ENCODE results near the gene DDX49.
"Not testable (repeated sequence)": the region's sequence is repeated elsewhere in the genome, so short reads cannot be mapped to it uniquely, and the experiment has no call there.

DDX49 gene

DNA sequence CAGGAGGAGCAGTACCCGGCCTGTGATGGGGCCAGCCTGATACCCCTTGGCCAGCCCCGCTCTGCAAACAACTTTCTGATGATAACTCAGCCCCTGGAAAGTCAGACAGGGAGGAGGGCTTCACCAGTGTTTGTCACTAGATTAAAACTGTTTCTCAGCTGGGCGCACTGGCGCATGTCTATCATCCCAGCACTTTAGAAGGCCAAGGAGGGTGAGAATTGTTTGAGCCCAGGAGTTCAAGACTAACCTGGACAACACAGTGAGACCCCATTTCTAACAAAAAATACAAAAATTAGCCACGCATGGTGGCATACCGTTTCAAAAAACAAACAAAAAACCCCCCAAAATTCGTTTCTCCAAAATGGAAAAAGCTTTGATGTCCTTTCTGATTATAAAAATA is 18.0 kb upstream of the DDX49 start:
- TF ChIP-seq, protein P1, sequence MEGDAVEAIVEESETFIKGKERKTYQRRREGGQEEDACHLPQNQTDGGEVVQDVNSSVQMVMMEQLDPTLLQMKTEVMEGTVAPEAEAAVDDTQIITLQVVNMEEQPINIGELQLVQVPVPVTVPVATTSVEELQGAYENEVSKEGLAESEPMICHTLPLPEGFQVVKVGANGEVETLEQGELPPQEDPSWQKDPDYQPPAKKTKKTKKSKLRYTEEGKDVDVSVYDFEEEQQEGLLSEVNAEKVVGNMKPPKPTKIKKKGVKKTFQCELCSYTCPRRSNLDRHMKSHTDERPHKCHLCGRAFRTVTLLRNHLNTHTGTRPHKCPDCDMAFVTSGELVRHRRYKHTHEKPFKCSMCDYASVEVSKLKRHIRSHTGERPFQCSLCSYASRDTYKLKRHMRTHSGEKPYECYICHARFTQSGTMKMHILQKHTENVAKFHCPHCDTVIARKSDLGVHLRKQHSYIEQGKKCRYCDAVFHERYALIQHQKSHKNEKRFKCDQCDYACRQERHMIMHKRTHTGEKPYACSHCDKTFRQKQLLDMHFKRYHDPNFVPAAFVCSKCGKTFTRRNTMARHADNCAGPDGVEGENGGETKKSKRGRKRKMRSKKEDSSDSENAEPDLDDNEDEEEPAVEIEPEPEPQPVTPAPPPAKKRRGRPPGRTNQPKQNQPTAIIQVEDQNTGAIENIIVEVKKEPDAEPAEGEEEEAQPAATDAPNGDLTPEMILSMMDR (IDR thresholded peaks at IDR 0.05; ENCODE audit: low read depth, low read length, missing control alignments) = no peak
- DNase-seq (ENCODE audit: extremely low read depth, low read depth) = no peak
- no peak overlapping the region for H3K4me3 ChIP-seq (replicated peaks; ENCODE audit: low read depth, low read length)

DNA sequence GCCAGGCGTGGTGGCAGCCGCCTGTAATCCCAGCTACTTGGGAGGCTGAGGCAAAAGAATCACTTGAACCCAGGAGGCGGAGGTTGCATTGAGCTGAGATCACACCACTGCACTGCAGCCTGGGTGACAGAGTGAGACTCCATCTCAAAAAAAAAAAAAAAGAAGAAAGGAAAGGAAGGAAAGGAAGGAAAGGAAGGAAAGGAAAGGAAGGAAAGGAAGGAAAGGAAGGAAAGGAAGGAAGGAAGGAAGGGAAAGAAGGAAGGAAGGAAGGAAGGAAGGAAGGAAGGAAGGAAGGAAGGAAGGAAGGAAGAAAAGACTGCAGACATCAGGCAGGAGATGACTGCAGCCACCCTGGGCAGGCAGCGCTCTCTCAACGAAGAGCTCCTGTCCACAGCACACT is 17.0 kb upstream of the DDX49 start:
- not testable (repeated sequence) for H3K4me3 ChIP-seq (replicated peaks; ENCODE audit: low read depth, low read length); DNase-seq (ENCODE audit: extremely low read depth, low read depth)

DNA sequence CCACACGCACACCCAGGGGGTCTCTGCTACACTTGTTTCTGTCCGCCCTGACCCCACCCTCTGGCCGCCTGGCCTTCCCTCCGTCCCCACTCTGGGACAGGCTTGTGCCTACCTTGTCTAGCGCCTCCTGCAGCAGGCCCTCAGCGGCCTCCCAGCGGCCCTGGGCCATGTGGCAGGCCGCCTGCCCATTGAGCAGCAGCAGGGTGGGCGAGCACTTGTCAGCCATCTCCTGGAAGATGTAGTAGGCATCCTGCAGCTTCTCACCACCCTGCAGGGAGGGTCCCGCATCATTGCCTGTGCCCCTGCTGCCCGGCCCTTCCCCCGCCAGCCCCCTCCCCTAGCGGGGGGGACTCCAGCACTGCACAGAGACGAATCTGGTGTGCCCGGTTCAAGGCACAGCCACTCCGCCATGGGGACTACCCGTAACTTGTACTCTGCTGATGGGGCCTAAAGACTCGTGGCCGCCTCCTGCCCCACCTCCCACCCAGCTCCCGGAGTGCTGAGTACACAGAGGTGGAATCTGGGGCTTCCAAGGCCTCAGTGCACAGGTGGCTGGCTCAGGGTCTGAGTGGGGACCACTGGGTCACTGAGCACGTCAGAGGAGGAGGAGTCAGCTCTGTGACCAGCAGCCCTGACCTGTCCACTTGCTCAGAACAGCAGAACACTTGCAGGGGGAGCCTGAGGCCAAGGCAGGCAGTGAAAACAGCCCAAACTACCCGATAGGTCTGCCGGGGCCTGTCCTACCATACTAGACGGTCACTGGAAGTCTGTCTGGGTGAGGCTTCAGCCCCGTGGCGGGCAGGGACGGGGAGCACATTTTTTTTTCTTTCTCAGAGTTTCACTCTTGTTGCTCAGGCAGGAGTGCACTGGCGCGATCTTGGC is 16.1 kb upstream of the DDX49 start:
- H3K4me3 ChIP-seq (replicated peaks; ENCODE audit: low read depth, low read length) = no peak overlapping the region
- no peak for DNase-seq (ENCODE audit: extremely low read depth, low read depth)
- TF ChIP-seq, protein P1 (IDR thresholded peaks at IDR 0.05; ENCODE audit: low read depth, low read length, missing control alignments) = no peak

DNA sequence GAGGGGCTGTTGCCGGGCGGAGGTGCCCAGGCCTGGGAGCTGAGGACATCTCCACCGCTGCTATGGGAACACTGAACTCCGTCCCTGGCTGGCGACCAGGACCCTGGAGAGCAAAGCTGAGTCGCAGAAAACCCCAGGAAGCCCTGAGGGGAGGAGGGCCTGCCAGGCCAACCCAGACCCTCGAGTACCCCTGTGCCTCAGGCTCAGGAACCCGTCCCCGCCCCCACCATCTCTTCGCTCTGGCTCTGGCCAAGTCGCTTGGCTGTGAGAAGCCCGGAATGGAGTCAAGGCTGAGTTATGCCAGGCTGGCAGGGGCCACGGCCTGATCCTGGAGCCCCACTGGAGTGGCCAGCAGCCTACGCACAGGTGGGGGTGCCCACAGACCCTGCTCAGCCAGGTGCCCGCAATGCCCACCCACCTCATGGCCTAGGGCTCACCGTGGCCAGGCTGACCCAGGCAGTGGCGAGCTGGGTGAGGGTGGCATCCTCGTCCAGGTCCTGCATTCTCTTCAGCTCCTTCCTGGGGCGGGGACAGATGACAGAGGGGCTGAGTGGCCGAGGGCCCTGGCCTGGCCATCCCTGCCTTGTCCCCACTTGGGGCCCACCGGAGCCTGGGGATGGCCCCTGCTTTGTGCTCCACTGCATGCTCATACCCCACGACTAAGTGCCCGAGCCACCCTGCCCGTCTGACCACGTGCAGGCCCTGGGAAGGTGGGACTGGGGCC is 15.0 kb upstream of the DDX49 start:
- TF ChIP-seq, protein P1 (IDR thresholded peaks at IDR 0.05; ENCODE audit: low read depth, low read length, missing control alignments) = no peak
- no peak for DNase-seq (ENCODE audit: extremely low read depth, low read depth)

DNA sequence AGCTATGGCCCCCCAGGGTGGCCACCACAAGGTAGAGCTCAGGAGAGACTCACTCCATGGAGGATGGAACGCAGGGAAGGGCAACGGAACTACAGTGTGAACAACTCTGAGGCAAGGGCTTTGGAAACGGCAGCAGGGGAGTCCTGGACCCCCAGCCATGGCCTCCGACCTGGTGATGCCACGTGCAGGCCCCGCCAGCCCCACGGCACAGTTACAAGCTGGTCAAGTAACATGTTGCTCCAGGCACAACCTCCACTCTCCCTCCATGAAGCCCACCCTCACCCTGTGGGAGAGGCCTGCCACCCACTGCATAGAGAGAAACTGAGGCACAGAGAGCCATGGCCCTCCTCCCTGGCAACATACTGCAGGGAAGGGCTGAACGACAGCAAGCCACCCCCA is 14.5 kb upstream of the DDX49 start:
- H3K4me3 ChIP-seq (replicated peaks; ENCODE audit: low read depth, low read length) = no peak overlapping the region
- DNase-seq (ENCODE audit: extremely low read depth, low read depth) = no peak
- TF ChIP-seq, protein P1 (IDR thresholded peaks at IDR 0.05; ENCODE audit: low read depth, low read length, missing control alignments) = no peak

More for the DNA sequence above, 15.0 kb upstream of the DDX49 start:
- H3K4me3 ChIP-seq (replicated peaks; ENCODE audit: low read depth, low read length) = no peak overlapping the region

DNA sequence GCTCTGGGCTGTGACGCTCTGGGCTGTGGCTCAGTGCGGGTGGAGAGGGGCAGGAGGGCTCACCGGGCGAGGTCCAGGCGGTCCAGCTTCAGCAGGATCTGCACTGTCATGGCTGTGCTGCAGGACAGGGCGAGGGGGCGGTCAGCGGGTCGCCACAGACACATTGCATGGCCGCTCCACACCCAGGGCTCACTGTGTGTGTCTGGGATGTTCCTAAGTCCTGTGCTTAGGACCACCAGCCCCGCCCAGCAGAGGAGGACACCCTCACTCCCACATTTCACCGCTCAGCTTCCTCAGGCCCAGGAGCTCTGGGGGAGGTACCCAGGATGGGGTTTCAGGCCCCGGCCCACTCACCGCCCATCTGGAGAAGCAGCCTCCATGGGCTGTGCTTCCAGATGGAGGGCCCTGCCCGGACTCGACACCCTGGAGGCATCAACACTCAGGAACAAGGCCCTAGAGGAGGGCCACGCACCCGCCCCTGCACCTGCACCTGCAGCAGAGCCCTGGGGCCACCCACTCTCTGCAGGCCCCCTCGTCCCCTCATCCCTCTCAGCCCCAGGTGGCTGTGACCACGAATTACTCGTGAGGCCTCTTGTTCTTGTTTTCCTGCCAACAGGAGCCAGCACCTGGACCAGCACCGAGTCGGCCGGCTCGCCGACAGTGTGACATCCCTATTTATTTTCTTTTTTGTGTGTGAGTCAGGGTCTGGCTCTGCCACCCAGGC is 13.8 kb upstream of the DDX49 start:
- no peak overlapping the region for H3K4me3 ChIP-seq (replicated peaks; ENCODE audit: low read depth, low read length)
- DNase-seq (ENCODE audit: extremely low read depth, low read depth) = no peak
- TF ChIP-seq, protein P1 (IDR thresholded peaks at IDR 0.05; ENCODE audit: low read depth, low read length, missing control alignments) = no peak

Measured in HFF-Myc (cell line).